Right atrium auricular region (tissue), 2 donors: ENCODE results near the gene RETN. TPM values are rescaled to one million over a fixed set of nuclear protein-coding genes. Genes with fewer than 3 reads are reported as not detected.

ENCODE experiments used
- DNase-seq: peaks from one replicate; pipeline ENCODE4 v3.0.0-alpha.2; 2019; ENCODE audit warnings: low spot score
- H3K27ac ChIP-seq, 2 donors: fragments of 200-600 bp; sonication (generic); 1 replicate in 1 of 2; 2 replicates in 1 of 2; pipeline ENCODE4 v1.5.1; 2016 to 2019
- H3K27me3 ChIP-seq, 2 donors: fragments of 200-600 bp; sonication (generic); one replicate each; pipeline versions ENCODE4 v1.5.1 to v1.6.0; 2017 to 2019
- H3K36me3 ChIP-seq: fragments of 200-600 bp; sonication (generic); one replicate; pipeline ENCODE4 v1.5.1; 2016
- H3K4me1 ChIP-seq, 2 donors: fragments of 200-600 bp; sonication (generic); one replicate each; pipeline versions ENCODE4 v1.5.1 to v1.6.0; 2017 to 2019
- H3K4me3 ChIP-seq, 2 donors: fragments of 200-600 bp; sonication (generic); 1 replicate in 1 of 2; 2 replicates in 1 of 2; pipeline ENCODE4 v1.5.1; 2017 to 2019; ENCODE audit warnings: mild to moderate bottlenecking in 1 of 2, moderate library complexity in 1 of 2
- H3K9me3 ChIP-seq, 2 donors: fragments of 200-600 bp; sonication (generic); one replicate each; pipeline ENCODE4 v1.5.1; 2019
- CTCF ChIP-seq, 2 donors: fragments of 200-600 bp; sonication (generic); IDR thresholded peaks; one replicate each; pipeline ENCODE4 v1.5.1; 2019; ENCODE audit warnings: antibody characterized with exemption in 2 of 2
- total RNA-seq, 2 donors: library from RNA; depleted of rRNA; stranded (reverse); fragments of >200 nt; gene quantifications; one replicate each; pipeline ENCODE4 v1.1.0, GENCODE V29; 2016

RETN gene
- total RNA-seq, 2 donors from 2014 or later = not detected

- DNase-seq = no peak
- TF ChIP-seq CTCF (IDR thresholded peaks at IDR 0.05) = no peak
- Histone ChIP-seq H3K4me1 (no peaks in the 10 kb centered on the region), H3K27ac (no peak overlapping the region), H3K27me3 (no peaks in the 10 kb centered on the region), H3K36me3 (no peaks in the 10 kb centered on the region), H3K4me3 (no peak overlapping the region), H3K9me3 (no peaks in the 10 kb centered on the region)
Measured at GRCh38 chr19:7645163-7645562, 23.7 kb upstream of the RETN start.

GRCh38 chr19:7645656-7646425, 23.0 kb upstream of the RETN start:
- no peaks in the 10 kb centered on the region for H3K27me3 ChIP-seq

GRCh38 chr19:7646426-7646700, 22.5 kb upstream of the RETN start:
- Histone ChIP-seq H3K27ac (no peak overlapping the region), H3K4me1 (no peaks in the 10 kb centered on the region), H3K9me3 (no peaks in the 10 kb centered on the region), H3K27me3 (no peaks in the 10 kb centered on the region), H3K36me3 (no peaks in the 10 kb centered on the region), H3K4me3 (no peak overlapping the region)
- no peak for DNase-seq
- TF ChIP-seq CTCF (IDR thresholded peaks at IDR 0.05) = no peak

More at GRCh38 chr19:7645656-7646425, 23.0 kb upstream of the RETN start:
- no peak for TF ChIP-seq CTCF (IDR thresholded peaks at IDR 0.05)
- no peak overlapping the region for H3K27ac ChIP-seq
- H3K9me3 ChIP-seq = no peaks in the 10 kb centered on the region
- no peaks in the 10 kb centered on the region for H3K4me1 ChIP-seq
- DNase-seq = no peak
- no peak overlapping the region for H3K4me3 ChIP-seq
- H3K36me3 ChIP-seq = no peaks in the 10 kb centered on the region

GRCh38 chr19:7647156-7647555, 21.7 kb upstream of the RETN start:
- Histone ChIP-seq H3K9me3 (no peaks in the 10 kb centered on the region), H3K4me1 (peaks cover 0 to 4% of the 10 kb centered on the region in 2 donors), H3K36me3 (no peaks in the 10 kb centered on the region), H3K27ac (no peak overlapping the region), H3K4me3 (no peak overlapping the region), H3K27me3 (no peaks in the 10 kb centered on the region)
- no peak for TF ChIP-seq CTCF (IDR thresholded peaks at IDR 0.05)
- no peak for DNase-seq

GRCh38 chr19:7648265-7649014, 20.4 kb upstream of the RETN start:
- H3K4me1 ChIP-seq = peaks cover 0 to 8% of the 10 kb centered on the region in 2 donors
- H3K4me3 ChIP-seq = no peak overlapping the region
- no peak for DNase-seq
- no peak for TF ChIP-seq CTCF (IDR thresholded peaks at IDR 0.05)
- no peaks in the 10 kb centered on the region for H3K9me3 ChIP-seq
- no peak overlapping the region for H3K27ac ChIP-seq
- H3K27me3 ChIP-seq = no peaks in the 10 kb centered on the region
- H3K36me3 ChIP-seq = no peaks in the 10 kb centered on the region
